HG03354 (cell line): ENCODE data around the gene SLC26A11.

Experiments
- ATAC-seq: cut with Tn5 transposase; IDR thresholded peaks from one replicate; pipeline ENCODE4 v1.9.1; 2021; ENCODE audit warnings: mild to moderate bottlenecking; ENCODE audit not compliant: unreplicated experiment, poor library complexity, severe bottlenecking

SLC26A11 gene

DNA sequence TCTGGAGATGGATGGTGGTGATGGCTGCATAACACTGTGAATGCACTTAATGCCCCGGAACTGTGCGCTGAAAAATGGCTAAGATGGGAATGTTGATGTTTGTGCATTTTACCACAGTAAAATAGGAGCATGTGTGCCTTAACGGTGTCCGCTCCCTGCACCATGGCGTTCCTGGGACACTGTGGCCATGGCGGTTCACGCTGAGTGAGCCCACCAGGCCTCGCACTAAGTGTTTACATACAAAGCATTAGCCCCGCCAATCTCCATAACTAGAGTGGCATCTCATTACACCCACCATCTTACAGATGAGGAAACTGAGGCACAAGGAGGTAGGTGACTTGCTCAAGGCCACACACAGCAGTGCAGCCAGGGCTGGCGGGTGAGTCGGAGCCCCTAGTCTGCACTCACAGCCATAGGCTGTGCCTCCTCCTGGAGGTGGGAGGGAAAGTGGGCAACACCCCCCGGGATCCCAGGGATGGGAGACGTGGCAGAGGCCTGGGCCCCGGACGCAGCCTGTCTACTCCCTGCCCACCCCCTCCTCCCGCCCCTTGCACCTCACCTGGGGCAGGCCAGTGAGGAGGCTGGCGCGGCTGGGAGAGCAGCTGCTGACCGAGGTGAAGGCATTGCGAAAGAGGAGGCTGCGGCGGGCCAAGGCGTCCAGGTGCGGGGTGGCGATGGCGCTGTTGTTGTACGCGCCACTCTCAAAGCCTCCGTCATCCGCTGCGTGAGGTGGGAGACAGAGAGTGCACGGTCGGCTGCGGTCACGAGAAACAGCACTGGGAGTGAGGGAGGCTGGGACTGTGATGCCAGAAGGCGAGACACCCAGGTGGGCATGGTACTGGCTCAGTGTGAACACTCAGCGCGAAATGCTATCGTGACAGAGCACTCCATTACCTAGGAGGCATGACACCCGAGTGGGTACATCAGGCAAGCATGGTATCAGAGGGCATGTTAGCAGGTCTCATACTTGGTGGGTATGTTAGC is 3.5 kb upstream of the SLC26A11 start:
- no peak for ATAC-seq

- no peak for ATAC-seq
These were observed 2.4 kb upstream of the SLC26A11 start for GRCh38 chr17:80217703-80218362.

- ATAC-seq: no peak
These were observed 1.8 kb upstream of the SLC26A11 start for GRCh38 chr17:80218391-80218790.

DNA sequence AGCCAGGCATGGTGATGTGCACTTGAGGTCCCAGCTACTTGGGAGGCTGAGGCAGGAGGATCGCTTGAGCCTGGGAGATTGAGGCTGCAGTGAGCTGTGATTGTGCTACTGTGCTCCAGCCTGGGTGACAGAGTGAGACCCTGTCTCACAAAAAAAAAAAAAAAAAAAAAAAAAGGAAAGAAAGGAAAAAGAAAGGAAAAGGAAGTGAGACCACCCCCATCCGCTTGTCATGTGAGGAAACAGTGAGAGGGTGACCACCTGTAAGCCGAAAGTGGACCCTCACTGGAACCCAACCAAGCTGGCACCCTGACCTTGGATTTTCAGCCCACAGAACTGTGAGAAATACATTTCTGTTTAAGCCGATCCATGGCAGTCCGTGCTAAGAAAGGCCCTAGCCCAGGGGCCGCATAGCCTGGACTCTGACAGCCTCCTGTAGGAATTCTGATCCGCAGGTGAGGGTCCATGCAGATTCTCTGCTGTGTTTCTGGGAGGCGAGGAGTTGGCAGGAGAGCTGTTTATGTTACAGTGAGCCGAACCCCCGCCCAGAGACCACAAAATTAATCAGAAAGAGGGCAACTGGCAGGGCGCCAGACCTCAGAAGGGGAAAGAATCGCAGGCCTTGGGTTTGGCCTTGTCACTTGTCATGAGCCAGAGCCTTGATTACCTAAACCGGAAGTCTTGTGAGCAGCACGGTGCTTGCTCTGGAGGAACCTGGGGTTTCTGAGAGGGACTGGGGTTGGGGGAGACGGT is 1.0 kb upstream of the SLC26A11 start:
- peak; percentile 65 for ATAC-seq

DNA sequence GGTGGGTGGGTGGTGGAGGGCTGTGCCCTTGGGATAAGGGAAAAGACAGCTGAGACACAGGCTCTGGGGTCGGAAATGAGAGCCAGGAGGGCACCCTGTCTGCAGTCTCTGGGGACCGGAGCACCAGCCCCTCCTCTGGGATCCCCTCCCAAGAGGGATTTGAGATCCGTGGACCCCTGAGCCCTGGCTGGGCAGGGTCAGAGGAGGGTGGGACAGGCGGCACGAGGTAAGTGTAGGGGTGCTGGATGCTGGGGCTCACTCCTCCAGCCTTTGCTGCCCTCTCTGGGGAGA is 519 bp upstream of the SLC26A11 start:
- ATAC-seq: peak; percentile 31

- no peak for ATAC-seq
These were observed 549 bp downstream of the SLC26A11 start for GRCh38 chr17:80220736-80221215.

DNA sequence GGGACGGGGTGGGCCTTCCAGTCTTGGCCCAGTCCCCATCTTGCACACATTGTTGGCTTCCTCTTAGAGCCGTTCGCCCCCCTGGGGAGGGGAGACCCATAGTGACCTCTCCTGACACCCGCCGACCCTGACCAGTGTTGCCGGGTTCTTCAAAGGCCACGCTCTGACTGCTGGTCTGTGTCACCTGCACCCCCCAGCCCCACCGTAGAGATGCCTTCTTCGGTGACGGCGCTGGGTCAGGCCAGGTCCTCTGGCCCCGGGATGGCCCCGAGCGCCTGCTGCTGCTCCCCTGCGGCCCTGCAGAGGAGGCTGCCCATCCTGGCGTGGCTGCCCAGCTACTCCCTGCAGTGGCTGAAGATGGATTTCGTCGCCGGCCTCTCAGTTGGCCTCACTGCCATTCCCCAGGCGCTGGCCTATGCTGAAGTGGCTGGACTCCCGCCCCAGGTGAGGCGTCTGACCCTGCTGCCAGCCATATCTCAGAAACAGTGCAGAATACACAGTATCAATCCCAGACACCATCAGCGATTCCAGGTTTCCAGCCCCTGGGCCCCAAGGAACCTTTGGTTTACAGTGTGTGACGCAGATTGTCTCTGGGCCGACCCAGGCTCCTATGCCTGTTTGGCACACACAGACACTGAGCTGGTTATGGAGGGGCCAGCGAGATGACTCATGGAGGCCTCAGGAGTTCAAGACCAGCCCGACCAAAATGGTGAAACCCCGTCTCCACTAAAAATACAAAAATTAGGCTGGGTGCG is 1.3 kb downstream of the SLC26A11 start:
- ATAC-seq: no peak

- ATAC-seq: no peak
These were observed 2.3 kb downstream of the SLC26A11 start for GRCh38 chr17:80222376-80223141.

GRCh38 chr17:80223142-80223815 is 3.1 kb downstream of the SLC26A11 start:
- ATAC-seq: no peak

- ATAC-seq: no peak
These were observed 3.7 kb downstream of the SLC26A11 start for GRCh38 chr17:80223838-80224497.

GRCh38 chr17:80224683-80225082 is 4.5 kb downstream of the SLC26A11 start:
- no peak for ATAC-seq

DNA sequence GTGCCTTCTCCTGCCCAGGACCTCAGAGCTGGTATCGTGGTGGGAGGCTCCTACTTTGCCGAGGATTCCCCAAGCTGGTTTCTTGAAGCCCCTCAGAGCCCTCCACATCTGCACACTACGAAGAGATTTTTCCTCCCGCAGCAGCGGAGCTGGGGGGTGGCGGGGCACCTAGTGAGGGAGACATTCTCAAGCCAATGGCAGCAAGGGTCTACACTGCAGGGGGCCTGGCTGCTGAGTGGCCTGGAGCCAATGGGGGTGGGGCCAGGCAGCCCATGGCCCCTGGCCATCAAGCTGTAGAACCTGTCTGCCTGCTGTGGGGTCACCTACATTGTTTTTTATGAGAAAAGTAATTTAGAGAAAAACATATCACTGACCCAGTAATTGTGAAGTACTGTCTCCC is 5.0 kb downstream of the SLC26A11 start:
- ATAC-seq: no peak

DNA sequence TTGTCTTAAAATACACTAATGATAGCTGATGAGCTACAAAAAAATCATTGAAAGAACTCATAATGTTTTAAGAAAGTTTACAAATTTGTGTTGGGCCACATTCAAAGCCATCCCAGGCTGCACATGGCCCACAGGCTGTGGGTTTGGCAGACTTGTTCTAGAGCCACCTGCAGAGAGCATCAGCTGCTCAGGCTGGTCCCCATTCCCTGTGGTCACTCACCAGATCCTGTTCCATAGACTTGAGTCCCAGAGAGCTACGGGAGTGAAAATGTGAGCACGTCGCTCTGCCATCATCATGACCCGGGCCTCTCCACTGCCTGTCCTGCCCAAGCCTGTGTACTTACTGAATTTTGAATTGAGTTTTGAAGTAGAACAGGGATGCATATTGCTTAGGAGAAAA is 6.9 kb downstream of the SLC26A11 start:
- no peak for ATAC-seq

DNA sequence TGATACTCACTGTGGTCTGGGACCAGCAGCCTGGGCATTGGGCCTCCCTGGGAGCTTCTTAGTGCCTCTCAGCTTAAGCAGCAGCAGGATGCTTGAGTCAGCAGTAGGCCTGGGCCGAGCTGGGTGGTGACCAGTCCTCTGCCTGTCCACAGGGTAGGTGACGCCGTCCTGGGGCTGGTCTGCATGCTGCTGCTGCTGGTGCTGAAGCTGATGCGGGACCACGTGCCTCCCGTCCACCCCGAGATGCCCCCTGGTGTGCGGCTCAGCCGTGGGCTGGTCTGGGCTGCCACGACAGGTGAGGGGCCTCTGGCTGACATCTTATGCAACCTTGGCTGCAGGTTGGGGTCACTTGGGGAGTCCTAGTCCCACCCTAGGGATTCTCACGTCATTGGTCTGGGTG is 7.4 kb downstream of the SLC26A11 start:
- no peak for ATAC-seq

- no peak for ATAC-seq
These were observed 8.2 kb downstream of the SLC26A11 start for GRCh38 chr17:80228477-80228876.

DNA sequence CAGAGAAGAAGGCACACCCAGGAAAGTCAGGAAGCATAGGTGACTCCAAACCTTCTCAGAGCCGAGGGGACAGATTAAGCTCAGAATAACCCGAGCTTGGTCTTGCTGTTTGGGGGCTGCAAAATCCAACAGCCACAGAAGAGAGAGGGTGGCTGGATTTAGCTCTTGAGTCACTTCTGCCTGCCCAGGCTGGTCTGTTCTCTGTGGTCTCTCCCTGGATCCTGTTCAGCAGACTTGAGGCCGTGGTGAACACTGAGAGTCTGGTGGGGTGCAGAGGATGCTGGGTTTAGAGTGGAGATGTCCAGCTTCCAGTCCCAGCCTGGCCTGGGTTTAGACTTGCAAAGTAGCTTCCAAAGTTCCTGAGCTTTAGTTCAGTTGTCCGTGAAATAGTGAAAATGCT is 8.8 kb downstream of the SLC26A11 start:
- no peak for ATAC-seq

GRCh38 chr17:80232438-80232837 is 12.2 kb downstream of the SLC26A11 start:
- no peak for ATAC-seq

- no peak for ATAC-seq
These were observed 13.0 kb downstream of the SLC26A11 start for GRCh38 chr17:80233202-80233601.
